Gastroesophageal sphincter (tissue), 4 donors: ENCODE measurements around the gene KPNB1. TPM values are rescaled to one million over a fixed set of nuclear protein-coding genes. Genes with fewer than 3 reads are reported as not detected.

Experiments
- ATAC-seq: fragments of 150-250 bp; one replicate; pipeline ENCODE4 v1.9.1; 2016; ENCODE audit warnings: mild to moderate bottlenecking, moderate library complexity
- H3K27ac ChIP-seq, 4 donors: fragments of 200-600 bp; sonication (generic) in 3 of 4; 1 replicate in 3 of 4; 2 replicates in 1 of 4; pipeline ENCODE4 v1.5.1; 2016 to 2019
- H3K27me3 ChIP-seq: fragments of 200-600 bp; sonication (generic); one replicate; pipeline ENCODE4 v1.5.1; 2019
- H3K36me3 ChIP-seq, 2 donors: fragments of 200-600 bp; sonication (generic); one replicate each; pipeline ENCODE4 v1.5.1; 2019; ENCODE audit warnings: control low read depth in 1 of 2
- H3K4me1 ChIP-seq, 3 donors: fragments of 200-600 bp; sonication (generic); 1 replicate in 2 of 3; 2 replicates in 1 of 3; pipeline ENCODE4 v1.5.1; 2016 to 2019; ENCODE audit warnings: control low read depth in 2 of 3
- H3K4me3 ChIP-seq, 2 donors: fragments of 200-600 bp; sonication (generic); one replicate each; pipeline ENCODE4 v1.5.1; 2019; ENCODE audit warnings: mild to moderate bottlenecking in 1 of 2, moderate library complexity in 1 of 2
- H3K9me3 ChIP-seq, 3 donors: fragments of 200-600 bp; sonication (generic); one replicate each; pipeline ENCODE4 v1.5.1; 2017 to 2019; ENCODE audit warnings: control low read depth in 2 of 3
- CTCF ChIP-seq, 4 experiments: fragments of 200-600 bp in 2 of 4; fragments of 450-650 bp in 2 of 4; sonication (generic) in 1 of 4; IDR thresholded peaks; one replicate each; pipeline ENCODE4 v1.5.1; 2017 to 2019; ENCODE audit warnings: antibody characterized with exemption in 4 of 4, mild to moderate bottlenecking in 2 of 4, moderate library complexity in 2 of 4
- EP300 ChIP-seq: sonication (generic); formaldehyde crosslinking; IDR thresholded peaks from one replicate; pipeline ENCODE4 v1.6.1; 2017; ENCODE audit warnings: antibody characterized with exemption, mild to moderate bottlenecking
- POLR2A ChIP-seq, 2 donors: fragments of 450-650 bp; IDR thresholded peaks; one replicate each; pipeline ENCODE4 v1.6.1; 2017; ENCODE audit warnings: antibody characterized with exemption in 2 of 2, mild to moderate bottlenecking in 2 of 2, moderate library complexity in 1 of 2
- POLR2AphosphoS5 ChIP-seq: sonication (generic); formaldehyde crosslinking; IDR thresholded peaks from one replicate; pipeline ENCODE4 v1.6.1; 2017; ENCODE audit warnings: antibody characterized with exemption
- WGBS, 2 donors: methylation state at CpG; one replicate each; pipeline ENCODE4 v1.1.5; 2018; ENCODE audit warnings: low coverage in 1 of 2; 5-methylcytosine and 5-hydroxymethylcytosine counted together
- total RNA-seq, 4 donors: library from RNA; depleted of rRNA; stranded (reverse); fragments of >200 nt; gene quantifications; one replicate each; pipeline ENCODE4 v1.1.0, GENCODE V29; 2016

Gene KPNB1
- total RNA-seq, 4 donors from 2014 or later, result 192 to 215 (median 211) TPM

- no peaks in the 10 kb centered on the region for H3K9me3 ChIP-seq
- H3K4me1 ChIP-seq, result peaks cover 0 to 45% (median 16%) of the 10 kb centered on the region in 3 donors
- no peak for ATAC-seq
- H3K4me3 ChIP-seq, result no peak overlapping the region
- H3K36me3 ChIP-seq, result peaks cover 0 to 44% of the 10 kb centered on the region in 2 donors
- peak in 3 of 4 experiments; percentile 63 to 96 (median 81) for TF ChIP-seq CTCF (IDR thresholded peaks at IDR 0.05)
- TF ChIP-seq EP300, result no peak
- no peak overlapping the region for H3K27ac ChIP-seq
- no peaks in the 10 kb centered on the region for H3K27me3 ChIP-seq
- WGBS, 2 donors, result 39 to 87% methylated on average over 3 to 9 of the region's 25 CpGs
Observed at GRCh38 chr17:47698749-47699535, 49.2 kb downstream of the KPNB1 start.

- TF ChIP-seq CTCF (IDR thresholded peaks at IDR 0.05) (no peak), EP300 (no peak), POLR2A (IDR thresholded peaks at IDR 0.05) (no peak), POLR2AphosphoS5 (no peak)
- Histone ChIP-seq H3K4me3 (no peak overlapping the region), H3K27ac (no peak overlapping the region), H3K36me3 (peaks cover 0 to 44% of the 10 kb centered on the region in 2 donors), H3K9me3 (no peaks in the 10 kb centered on the region), H3K4me1 (peaks cover 0 to 49% (median 16%) of the 10 kb centered on the region in 3 donors), H3K27me3 (no peaks in the 10 kb centered on the region)
- WGBS, 2 donors, result no CpG with 5 or more reads among the region's 4 CpGs
- no peak for ATAC-seq
Observed at GRCh38 chr17:47699536-47699840, 49.8 kb downstream of the KPNB1 start.

GRCh38 chr17:47700471-47701449, 51.0 kb downstream of the KPNB1 start:
- Histone ChIP-seq H3K9me3 (no peaks in the 10 kb centered on the region), H3K4me3 (no peak overlapping the region), H3K4me1 (peaks cover 0 to 51% (median 9%) of the 10 kb centered on the region in 3 donors), H3K27ac (no peak overlapping the region), H3K27me3 (no peaks in the 10 kb centered on the region), H3K36me3 (peaks cover 0 to 54% of the 10 kb centered on the region in 2 donors)
- ATAC-seq, result no peak
- TF ChIP-seq POLR2A (IDR thresholded peaks at IDR 0.05), result no peak
- no peak for TF ChIP-seq POLR2AphosphoS5
- no peak for TF ChIP-seq CTCF (IDR thresholded peaks at IDR 0.05)
- TF ChIP-seq EP300, result no peak
- 93% methylated on average over 3 of the region's 13 CpGs; no CpG with 5 or more reads in 1 of the 2 donors for WGBS, 2 donors

GRCh38 chr17:47701608-47702007, 51.9 kb downstream of the KPNB1 start:
- H3K4me3 ChIP-seq, result no peak overlapping the region
- H3K36me3 ChIP-seq, result peaks cover 0 to 54% of the 10 kb centered on the region in 2 donors
- no peak overlapping the region for H3K27ac ChIP-seq
- no peak for TF ChIP-seq EP300
- TF ChIP-seq POLR2AphosphoS5, result no peak
- TF ChIP-seq POLR2A (IDR thresholded peaks at IDR 0.05), result no peak
- no peak for TF ChIP-seq CTCF (IDR thresholded peaks at IDR 0.05)
- 85% methylated on average over 3 of the region's 4 CpGs; no CpG with 5 or more reads in 1 of the 2 donors for WGBS, 2 donors
- no peaks in the 10 kb centered on the region for H3K9me3 ChIP-seq
- ATAC-seq, result no peak
- no peaks in the 10 kb centered on the region for H3K27me3 ChIP-seq
- peaks cover 0 to 51% (median 5%) of the 10 kb centered on the region in 3 donors for H3K4me1 ChIP-seq
